GM19043 (cell line): ENCODE results near the gene BLACAT1.
"Not testable (repeated sequence)": the region's sequence is repeated elsewhere in the genome, so short reads cannot be mapped to it uniquely, and the experiment has no call there.

Experiments used
- ATAC-seq: cut with Tn5 transposase; IDR thresholded peaks from one replicate; pipeline ENCODE4 v1.9.1; 2021; ENCODE audit warnings: low read depth; ENCODE audit not compliant: unreplicated experiment

The BLACAT1 gene

DNA sequence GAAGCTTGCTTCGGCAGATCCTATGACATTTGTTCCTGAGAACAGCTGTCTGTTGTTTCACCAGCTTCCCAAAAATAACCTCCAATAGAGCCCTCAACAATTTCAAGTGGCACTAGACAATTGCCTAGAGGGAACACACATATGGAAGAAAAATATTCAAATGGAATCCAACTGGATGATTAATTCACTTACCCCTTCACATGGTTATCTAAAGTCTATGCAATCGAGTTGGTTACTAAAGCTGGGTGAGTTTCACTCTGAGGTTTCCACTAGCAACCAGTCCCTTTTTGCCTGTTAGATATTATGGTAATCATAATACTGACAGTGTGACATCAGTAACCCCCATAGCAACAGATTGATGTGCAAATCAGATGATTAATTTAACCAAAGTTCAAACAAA is 34.0 kb downstream of the BLACAT1 start, which contains the start of gene LEMD1:
Gene LEMD1 (minus strand): TSS at position 259 of the 400 bp plus-strand sequence. CDS start 1,520 bp downstream, outside the sequence.
- no peak for ATAC-seq

DNA sequence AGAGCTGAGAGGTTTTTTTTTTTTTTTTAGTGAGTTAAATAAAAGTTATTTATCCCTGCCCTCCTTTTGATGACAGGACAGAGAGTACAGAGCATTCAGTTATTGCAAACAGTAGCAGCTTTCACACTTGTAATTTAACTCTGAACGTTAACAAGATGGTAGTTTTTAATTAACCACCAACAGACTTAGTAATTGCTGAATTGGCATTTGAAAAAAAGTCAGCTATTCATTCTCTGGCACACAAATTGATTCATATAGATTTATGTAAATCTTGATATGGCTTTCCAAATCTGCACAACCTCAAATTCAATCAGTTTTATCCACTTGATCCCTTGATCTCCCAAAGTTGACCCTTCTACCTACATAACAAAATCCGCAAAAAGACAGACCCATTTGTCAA is 34.9 kb downstream of the BLACAT1 start:
- ATAC-seq, result no peak

DNA sequence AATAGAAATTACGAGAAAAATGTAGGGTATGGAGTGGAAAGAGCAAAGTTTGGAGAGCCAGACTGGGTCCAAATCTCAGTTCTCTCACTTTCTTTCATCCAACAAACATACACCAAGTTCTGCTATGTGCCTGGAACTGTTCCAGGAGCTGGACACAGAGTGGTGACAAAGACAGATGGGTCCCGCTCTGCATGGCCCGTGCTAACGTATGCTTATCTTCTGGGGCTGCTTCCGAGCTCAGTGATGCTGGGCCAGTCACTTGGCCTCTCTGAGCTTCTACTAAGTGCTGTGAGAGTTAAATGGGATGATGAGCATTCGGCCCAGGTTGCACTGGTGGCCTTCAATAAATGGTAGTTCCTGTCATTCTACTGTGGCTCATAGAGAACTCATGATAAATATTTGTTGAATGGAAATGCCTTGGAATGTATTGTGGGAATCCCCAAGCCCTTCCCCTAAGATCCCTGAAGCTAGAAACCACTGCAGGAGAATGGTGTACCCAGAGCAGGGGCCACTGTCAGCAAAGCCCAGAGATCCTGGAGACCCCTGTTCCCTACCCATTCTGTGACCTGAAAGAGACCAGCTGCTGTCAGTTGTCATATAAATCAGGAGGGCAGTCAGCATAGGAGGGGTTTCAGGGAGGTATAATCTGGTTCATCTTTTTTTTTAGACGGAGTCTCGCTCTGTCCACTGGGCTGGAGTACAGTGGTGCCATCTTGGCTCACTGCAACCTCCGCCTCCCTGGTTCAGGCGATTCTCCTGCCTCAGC is 37.8 kb downstream of the BLACAT1 start:
- no peak for ATAC-seq

DNA sequence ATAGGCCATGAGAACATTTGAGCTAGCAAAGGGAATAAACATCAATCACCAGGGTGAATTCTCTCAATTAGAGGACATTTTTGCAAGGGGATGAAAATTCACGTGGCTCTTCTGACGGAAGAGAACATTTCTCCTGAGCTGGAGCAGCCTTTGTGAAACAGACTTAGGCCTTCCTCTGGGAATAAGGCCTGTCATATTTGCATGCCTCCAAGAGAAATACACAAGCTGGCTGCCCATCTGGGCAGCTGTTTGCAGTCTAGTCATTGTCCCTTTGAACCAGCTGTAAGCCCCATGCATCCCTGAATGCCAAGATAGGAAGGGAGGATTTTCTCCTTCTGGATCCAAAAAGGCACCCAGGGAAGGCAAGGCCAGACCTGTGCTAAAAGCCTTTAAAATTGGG is 39.5 kb downstream of the BLACAT1 start:
- ATAC-seq, result no peak

DNA sequence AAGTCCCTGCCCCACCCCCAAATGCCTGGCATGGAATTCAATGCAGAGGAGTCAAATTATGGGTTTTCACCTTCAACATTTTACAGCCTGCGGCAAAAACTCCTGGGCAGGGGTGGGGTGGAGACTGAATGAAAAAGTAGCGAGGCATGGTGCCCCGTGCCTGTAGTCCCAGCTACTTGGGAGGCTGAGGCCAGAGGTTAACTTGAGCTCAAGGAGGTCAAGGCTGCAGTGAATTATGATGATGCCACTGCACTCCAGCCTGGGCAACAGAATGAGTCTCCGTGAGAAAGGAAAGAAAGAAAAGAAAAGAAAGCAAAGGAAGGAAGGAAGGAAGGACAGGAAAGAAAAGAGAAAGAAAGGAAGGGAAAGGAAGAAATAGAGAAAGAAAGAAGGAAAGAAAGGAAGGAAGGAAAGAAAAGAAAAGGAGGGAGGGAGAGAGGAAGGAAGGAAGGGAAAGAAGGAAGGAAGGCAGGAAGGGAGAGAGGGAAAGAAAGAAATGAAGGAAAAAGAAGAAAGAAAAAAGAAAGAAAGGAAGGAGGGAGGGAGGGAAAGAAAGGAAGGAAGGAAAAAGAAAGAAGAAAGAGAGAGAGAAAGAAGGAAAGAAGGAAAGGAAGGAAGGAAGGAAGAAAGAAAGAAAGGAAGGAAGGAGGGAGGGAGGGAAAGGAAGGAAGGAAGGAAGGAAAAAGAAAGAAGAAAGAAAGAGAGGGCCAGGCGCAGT is 45.1 kb downstream of the BLACAT1 start:
- ATAC-seq, result no peak

DNA sequence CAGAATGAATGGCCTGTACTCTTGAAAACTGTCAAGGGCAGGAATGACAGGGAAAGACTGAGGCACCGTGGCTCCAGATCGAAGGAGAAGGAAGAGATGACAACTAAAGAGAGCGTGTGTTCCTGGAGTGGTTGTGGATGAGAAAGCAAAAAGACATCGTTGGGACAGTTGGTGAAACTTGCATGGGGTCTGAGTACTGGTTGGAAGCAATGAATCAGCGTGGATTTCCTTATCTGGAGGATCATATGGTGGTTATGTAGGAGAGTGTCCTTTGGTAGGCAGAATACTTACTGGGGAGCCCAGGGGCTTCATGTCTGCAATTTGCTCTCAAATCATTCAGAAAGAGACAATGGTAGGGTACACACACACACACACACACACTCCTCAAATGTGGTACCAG is 47.9 kb downstream of the BLACAT1 start:
- no peak for ATAC-seq

DNA sequence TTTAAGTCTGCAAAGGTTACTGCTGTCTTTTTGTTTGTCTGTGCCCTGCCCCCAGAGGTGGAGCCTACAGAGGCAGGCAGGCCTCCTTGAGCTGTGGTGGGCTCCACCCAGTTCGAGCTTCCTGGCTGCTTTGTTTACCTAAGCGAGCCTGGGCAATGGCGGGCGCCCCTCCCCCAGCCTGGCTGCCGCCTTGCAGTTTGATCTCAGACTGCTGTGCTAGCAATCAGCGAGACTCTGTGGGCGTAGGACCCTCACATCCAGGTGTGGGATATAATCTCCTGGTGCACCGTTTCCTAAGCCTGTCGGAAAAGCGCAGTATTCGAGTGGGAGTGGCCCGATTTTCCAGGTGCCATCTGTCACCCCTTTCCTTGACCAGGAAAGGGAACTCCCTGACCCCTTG is 49.6 kb downstream of the BLACAT1 start:
- not testable (repeated sequence) for ATAC-seq
